GM12875 (cell line): ENCODE measurements around the gene FRMPD1.

Experiments
- H3K4me3 ChIP-seq: one replicate; pipeline ENCODE4 v1.5.1; 2011; ENCODE audit warnings: low read depth, low read length, control low read depth
- TF ChIP-seq, protein P1 (sequence below): IDR thresholded peaks from 2 replicates; pipeline ENCODE4 v1.5.1; 2011; ENCODE audit warnings: low read depth, mild to moderate bottlenecking, control low read depth, inconsistent platforms, low read length, moderate library complexity, borderline replicate concordance; ENCODE audit not compliant: insufficient read depth

Gene FRMPD1

DNA sequence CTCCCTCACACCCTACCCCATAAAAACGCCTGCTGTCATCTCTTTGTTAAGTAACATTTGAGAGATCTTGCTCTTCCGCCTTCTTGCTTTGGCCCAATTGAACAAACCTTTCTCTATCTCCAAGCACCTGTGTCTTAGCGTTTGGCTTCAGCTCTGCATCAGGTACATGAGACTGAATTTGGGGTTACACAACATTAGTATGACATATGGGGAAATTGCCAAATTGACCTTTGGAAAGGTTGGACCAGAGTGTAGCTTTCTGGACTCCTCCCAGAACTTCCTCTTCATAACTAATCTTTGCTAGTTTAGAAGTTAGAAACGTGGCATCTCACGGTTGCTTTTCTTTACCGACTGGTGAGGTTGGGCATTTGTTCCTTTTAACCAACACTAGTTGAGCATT lies 137.6 kb downstream of the FRMPD1 start:
- H3K4me3 ChIP-seq: no peak overlapping the region
- TF ChIP-seq, protein P1, sequence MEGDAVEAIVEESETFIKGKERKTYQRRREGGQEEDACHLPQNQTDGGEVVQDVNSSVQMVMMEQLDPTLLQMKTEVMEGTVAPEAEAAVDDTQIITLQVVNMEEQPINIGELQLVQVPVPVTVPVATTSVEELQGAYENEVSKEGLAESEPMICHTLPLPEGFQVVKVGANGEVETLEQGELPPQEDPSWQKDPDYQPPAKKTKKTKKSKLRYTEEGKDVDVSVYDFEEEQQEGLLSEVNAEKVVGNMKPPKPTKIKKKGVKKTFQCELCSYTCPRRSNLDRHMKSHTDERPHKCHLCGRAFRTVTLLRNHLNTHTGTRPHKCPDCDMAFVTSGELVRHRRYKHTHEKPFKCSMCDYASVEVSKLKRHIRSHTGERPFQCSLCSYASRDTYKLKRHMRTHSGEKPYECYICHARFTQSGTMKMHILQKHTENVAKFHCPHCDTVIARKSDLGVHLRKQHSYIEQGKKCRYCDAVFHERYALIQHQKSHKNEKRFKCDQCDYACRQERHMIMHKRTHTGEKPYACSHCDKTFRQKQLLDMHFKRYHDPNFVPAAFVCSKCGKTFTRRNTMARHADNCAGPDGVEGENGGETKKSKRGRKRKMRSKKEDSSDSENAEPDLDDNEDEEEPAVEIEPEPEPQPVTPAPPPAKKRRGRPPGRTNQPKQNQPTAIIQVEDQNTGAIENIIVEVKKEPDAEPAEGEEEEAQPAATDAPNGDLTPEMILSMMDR: no peak

DNA sequence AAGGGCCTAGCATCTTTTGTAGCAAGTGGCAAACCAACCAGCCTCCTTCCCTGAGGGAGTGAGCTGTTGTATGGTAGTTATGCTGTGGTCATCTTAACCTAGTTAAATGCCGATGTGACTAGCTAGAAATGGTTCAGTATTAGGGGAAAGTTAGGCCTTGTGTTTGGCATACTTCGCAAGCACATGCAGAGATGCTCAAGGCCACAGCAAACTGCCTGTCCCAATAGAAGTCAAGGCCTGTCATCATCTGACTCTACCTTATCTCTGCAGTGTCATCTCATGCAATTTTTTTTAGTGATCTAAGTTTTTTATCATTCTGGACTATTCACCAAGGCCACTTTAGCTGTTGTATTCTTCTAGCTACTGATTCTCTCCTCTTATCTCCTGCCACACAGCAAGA lies 139.3 kb downstream of the FRMPD1 start:
- TF ChIP-seq, protein P1: no peak
- no peak overlapping the region for H3K4me3 ChIP-seq

DNA sequence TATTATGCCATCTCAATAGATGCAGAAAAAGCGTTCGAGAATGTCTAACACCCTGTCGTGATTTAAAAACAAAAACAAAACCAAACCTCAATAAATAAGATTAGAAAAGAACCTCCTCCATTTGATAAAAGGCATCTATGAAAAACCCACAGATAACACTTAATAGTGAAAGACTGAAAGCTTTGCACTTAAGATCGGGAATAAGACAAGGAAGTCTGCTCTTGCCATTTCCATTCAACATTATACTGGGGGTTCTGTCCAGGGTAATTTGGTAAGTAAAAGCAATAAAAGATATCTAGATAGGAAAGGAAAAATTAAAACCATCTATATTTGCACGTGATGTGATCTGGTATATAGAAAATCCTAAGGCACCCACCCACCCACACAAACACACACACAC lies 141.4 kb downstream of the FRMPD1 start:
- TF ChIP-seq, protein P1: no peak
- no peak overlapping the region for H3K4me3 ChIP-seq

DNA sequence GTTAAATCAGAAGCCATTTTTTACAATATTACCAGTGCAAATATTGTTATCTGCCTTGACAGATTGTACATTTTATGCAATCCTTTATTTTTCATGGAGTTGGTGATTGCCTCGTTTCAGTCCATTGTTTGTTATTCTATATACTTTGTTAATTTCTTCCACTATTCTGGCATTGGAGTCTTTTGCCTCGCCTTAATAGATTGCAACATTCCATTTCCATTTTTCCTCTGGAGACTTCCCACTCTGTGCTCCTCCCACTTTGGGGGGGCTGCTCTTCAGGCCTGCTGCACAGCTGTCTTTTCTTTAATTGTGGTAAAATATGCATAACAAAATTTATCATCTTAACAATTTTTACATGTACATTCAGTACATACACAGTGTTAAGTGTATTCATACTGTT lies 145.5 kb downstream of the FRMPD1 start:
- H3K4me3 ChIP-seq: no peak overlapping the region
- TF ChIP-seq, protein P1: no peak
